Hepatocyte (in vitro differentiated cells): ENCODE data around the gene CHRM2. TPM values are rescaled to one million over a fixed set of nuclear protein-coding genes. Genes with fewer than 3 reads are reported as not detected.

ENCODE experiments used
- DNase-seq: peaks from one replicate; pipeline ENCODE4 v3.0.0-alpha.2; 2016; ENCODE audit warnings: low spot score
- H2AFZ ChIP-seq: fragments of 200-600 bp; sonication (generic); 2 replicates; pipeline ENCODE4 v1.6.0; 2016; ENCODE audit warnings: antibody characterized with exemption, mild to moderate bottlenecking
- H3K27ac ChIP-seq: fragments of 200-600 bp; sonication (generic); 2 replicates; pipeline ENCODE4 v1.5.1; 2016; ENCODE audit warnings: mild to moderate bottlenecking
- H3K27me3 ChIP-seq: fragments of 200-600 bp; sonication (generic); 2 replicates; pipeline ENCODE4 v1.6.1; 2016
- H3K36me3 ChIP-seq: fragments of 200-600 bp; sonication (generic); replicated peaks from 2 replicates; pipeline ENCODE4 v1.5.1; 2016; ENCODE audit warnings: low read depth; ENCODE audit not compliant: insufficient read depth
- H3K4me1 ChIP-seq: fragments of 200-600 bp; sonication (generic); 2 replicates; pipeline ENCODE4 v1.5.1; 2016; ENCODE audit warnings: mild to moderate bottlenecking, moderate library complexity; ENCODE audit not compliant: insufficient read depth
- H3K4me2 ChIP-seq: fragments of 200-600 bp; sonication (generic); 2 replicates; pipeline ENCODE4 v1.6.0; 2016
- H3K4me3 ChIP-seq: fragments of 200-600 bp; sonication (generic); 2 replicates; pipeline ENCODE4 v1.5.1; 2016; ENCODE audit warnings: mild to moderate bottlenecking
- H3K79me2 ChIP-seq: fragments of 200-600 bp; sonication (generic); 2 replicates; pipeline ENCODE4 v1.6.0; 2017; ENCODE audit warnings: mild to moderate bottlenecking
- H3K9me2 ChIP-seq: fragments of 200-600 bp; sonication (generic); replicated peaks from 2 replicates; pipeline ENCODE4 v1.6.0; 2017; ENCODE audit warnings: mild to moderate bottlenecking; ENCODE audit not compliant: insufficient read depth
- H3K9me3 ChIP-seq: fragments of 200-600 bp; sonication (generic); 2 replicates; pipeline ENCODE4 v1.5.1; 2016; ENCODE audit warnings: low read depth, mild to moderate bottlenecking
- H4K20me1 ChIP-seq: fragments of 200-600 bp; sonication (generic); 2 replicates; pipeline ENCODE4 v1.6.0; 2016; ENCODE audit warnings: mild to moderate bottlenecking; ENCODE audit not compliant: insufficient read depth, poor library complexity, severe bottlenecking
- CTCF ChIP-seq: fragments of 200-600 bp; sonication (generic); IDR thresholded peaks from 2 replicates; pipeline ENCODE4 v1.5.1; 2016; ENCODE audit warnings: antibody characterized with exemption, mild to moderate bottlenecking; ENCODE audit not compliant: poor library complexity
- EZH2 ChIP-seq: fragments of 200-600 bp; sonication (generic); IDR thresholded peaks from 2 replicates; pipeline ENCODE4 v1.6.1; 2016; ENCODE audit warnings: antibody characterized with exemption, mild to moderate bottlenecking, borderline replicate concordance
- EZH2phosphoT487 ChIP-seq: fragments of 200-600 bp; sonication (generic); IDR thresholded peaks from one replicate; pipeline ENCODE4 v1.6.1; 2018; ENCODE audit warnings: antibody characterized with exemption, mild to moderate bottlenecking, low read depth, moderate library complexity; ENCODE audit not compliant: unreplicated experiment, severe bottlenecking
- WGBS: methylation state at CpG from one replicate; pipeline ENCODE4 v1.1.6; 2016; ENCODE audit warnings: low lambda C conversion rate; ENCODE audit errors: missing lambda C conversion rate; 5-methylcytosine and 5-hydroxymethylcytosine counted together
- polyA plus RNA-seq: library from polyadenylated mRNA; unstranded; fragments of >200 nt; fragmentation: Nextera tagmentation; extraction: Ambion mirVana; gene quantifications from 2 replicates; pipeline ENCODE4 v1.2.1, GENCODE V29; 2016
- total RNA-seq: library from RNA; depleted of rRNA; stranded (reverse); fragments of >200 nt; gene quantifications from 2 replicates; pipeline ENCODE4 v1.2.3, GENCODE V29; 2014

The CHRM2 gene
- total and polyA plus RNA-seq, 2 experiments from 2014 or later: 2.3 to 5.3 TPM

GRCh38 chr7:136865777-136866176, 2.7 kb upstream of the CHRM2 start:
- H3K4me2 ChIP-seq: no peak overlapping the region

GRCh38 chr7:136869001-136869961, 829 bp downstream of the CHRM2 start:
- Histone ChIP-seq H3K4me1 (peaks cover 14% of the 10 kb centered on the region), H3K79me2 (no peaks in the 10 kb centered on the region), H3K27ac (no peak overlapping the region), H3K27me3 (peaks cover 74% of the 10 kb centered on the region), H3K9me2 (no peaks in the 10 kb centered on the region), H3K9me3 (no peaks in the 10 kb centered on the region), H4K20me1 (no peaks in the 10 kb centered on the region), H3K4me2 (peak overlapping the region; percentile 93), H3K36me3 (no peaks in the 10 kb centered on the region), H2AFZ (no peak overlapping the region), H3K4me3 (peak overlapping the region; percentile 44)
- 2% methylated on average over 50 of the region's 65 CpGs for WGBS
- DNase-seq: peak; percentile 9
- TF ChIP-seq CTCF (no peak), EZH2phosphoT487 (no peak), EZH2 (no peak)

More at GRCh38 chr7:136865777-136866176, 2.7 kb upstream of the CHRM2 start:
- H4K20me1 ChIP-seq: no peaks in the 10 kb centered on the region
- no peaks in the 10 kb centered on the region for H3K79me2 ChIP-seq
- no peak for TF ChIP-seq EZH2
- H3K36me3 ChIP-seq: no peaks in the 10 kb centered on the region
- no peak overlapping the region for H2AFZ ChIP-seq
- DNase-seq: no peak
- no peaks in the 10 kb centered on the region for H3K9me2 ChIP-seq
- H3K27ac ChIP-seq: no peak overlapping the region
- no peaks in the 10 kb centered on the region for H3K9me3 ChIP-seq
- 94% methylated on average over 2 of the region's 2 CpGs for WGBS
- H3K27me3 ChIP-seq: peaks cover 52% of the 10 kb centered on the region
- H3K4me3 ChIP-seq: no peak overlapping the region
- H3K4me1 ChIP-seq: peaks cover 10% of the 10 kb centered on the region

GRCh38 chr7:136869991-136870865, 1.8 kb downstream of the CHRM2 start:
- WGBS: 3% methylated on average over 51 of the region's 54 CpGs

More at GRCh38 chr7:136869991-136870865, 1.8 kb downstream of the CHRM2 start:
- no peaks in the 10 kb centered on the region for H3K9me2 ChIP-seq
- peak overlapping the region; percentile 21 for H3K4me3 ChIP-seq
- peak overlapping the region; percentile 93 for H3K4me2 ChIP-seq
- H3K79me2 ChIP-seq: no peaks in the 10 kb centered on the region
- TF ChIP-seq EZH2: peak; percentile 44
- no peak for TF ChIP-seq CTCF
- H4K20me1 ChIP-seq: no peaks in the 10 kb centered on the region
- no peak overlapping the region for H3K27ac ChIP-seq
- peaks cover 74% of the 10 kb centered on the region for H3K27me3 ChIP-seq
- H3K9me3 ChIP-seq: no peaks in the 10 kb centered on the region
- H3K36me3 ChIP-seq: no peaks in the 10 kb centered on the region
- H2AFZ ChIP-seq: peak overlapping the region; percentile 45
- peak; percentile 8 for DNase-seq
- peaks cover 14% of the 10 kb centered on the region for H3K4me1 ChIP-seq
